Measurements from ENCODE around the gene REV1. TPM values are rescaled to one million over a fixed set of nuclear protein-coding genes. Genes with fewer than 3 reads are reported as not detected.
A peak's percentile ranks its signal among the peaks of the same experiment; 100 is the strongest.

Gene REV1
- total RNA-seq, 1 experiment from 2014 or later, result 38.7 TPM

GRCh38 chr2:99406137-99406536 lies 83.7 kb downstream of the REV1 start:
- TF ChIP-seq NFYB (CRISPR knock-in tag; conservative IDR thresholded peaks at IDR 0.05; ENCODE audit: low read depth), result no peak
- no peak for TF ChIP-seq TEAD1 (CRISPR knock-in tag; IDR thresholded peaks at IDR 0.05)
- no peak for TF ChIP-seq E2F1 (CRISPR knock-in tag; IDR thresholded peaks at IDR 0.05)
- no peak for TF ChIP-seq MAX (CRISPR knock-in tag; IDR thresholded peaks at IDR 0.05)
- TF ChIP-seq USF2 (CRISPR knock-in tag; IDR thresholded peaks at IDR 0.05), result no peak
- TF ChIP-seq GTF2I (CRISPR knock-in tag; conservative IDR thresholded peaks at IDR 0.05), result no peak
- no peak for TF ChIP-seq ZNF263 (CRISPR knock-in tag; IDR thresholded peaks at IDR 0.05; ENCODE audit: low read depth)
- TF ChIP-seq KAT7 (CRISPR knock-in tag; IDR thresholded peaks at IDR 0.05; ENCODE audit: borderline replicate concordance), result no peak
- no peak for TF ChIP-seq ZNF219 (CRISPR knock-in tag; IDR thresholded peaks at IDR 0.05; ENCODE audit: borderline replicate concordance)
- TF ChIP-seq ZNF396 (CRISPR knock-in tag; IDR thresholded peaks at IDR 0.05; ENCODE audit: borderline replicate concordance), result no peak
- no peak for TF ChIP-seq EMX1 (CRISPR knock-in tag; IDR thresholded peaks at IDR 0.05)
- TF ChIP-seq GABPB1 (CRISPR knock-in tag; IDR thresholded peaks at IDR 0.05), result no peak
- no peak for TF ChIP-seq ATF3 (CRISPR knock-in tag; conservative IDR thresholded peaks at IDR 0.05)
- TF ChIP-seq ZNF512 (CRISPR knock-in tag; IDR thresholded peaks at IDR 0.05; ENCODE audit: borderline replicate concordance), result no peak
- TF ChIP-seq CDX4 (CRISPR knock-in tag; IDR thresholded peaks at IDR 0.05; ENCODE audit: borderline replicate concordance), result no peak
- TF ChIP-seq ZSCAN18 (CRISPR knock-in tag; IDR thresholded peaks at IDR 0.05), result no peak
- ChIA-PET POLR2A (no interaction called here), CTCF (no interaction called here)
- Mint-ChIP-seq H3K36me3 (peaks cover 50% of the 10 kb centered on the region), H3K4me1 (peaks cover 25% of the 10 kb centered on the region), H3K27ac (no peak overlapping the region), H3K4me3 (no peak overlapping the region), H3K9me3 (no peaks in the 10 kb centered on the region), H3K27me3 (ENCODE audit: low read depth) (no peaks in the 10 kb centered on the region)
- DNase-seq (ENCODE audit: low spot score) (no peak), ATAC-seq (no peak)

- Mint-ChIP-seq H3K4me1 (peaks cover 25% of the 10 kb centered on the region), H3K27me3 (ENCODE audit: low read depth) (no peaks in the 10 kb centered on the region), H3K27ac (peak overlapping the region; percentile 79), H3K36me3 (peaks cover 46% of the 10 kb centered on the region), H3K4me3 (no peak overlapping the region), H3K9me3 (no peaks in the 10 kb centered on the region)
- ChIA-PET POLR2A (no interaction called here), CTCF (interaction anchor here (1.5 kb wide), 1 partner anchor 18 kb away, joined by 5 read pairs; no protein-coding TSS in a partner anchor)
- ATAC-seq, result no peak
- DNase-seq (ENCODE audit: low spot score), result no peak
- TF ChIP-seq ZBTB21 (CRISPR knock-in tag; IDR thresholded peaks at IDR 0.05; ENCODE audit: borderline replicate concordance), result no peak
- TF ChIP-seq RELA (CRISPR knock-in tag; IDR thresholded peaks at IDR 0.05; ENCODE audit: borderline replicate concordance), result no peak
- TF ChIP-seq MXD4 (CRISPR knock-in tag; IDR thresholded peaks at IDR 0.05; ENCODE audit: borderline replicate concordance), result no peak
- TF ChIP-seq ZNF281 (CRISPR knock-in tag; IDR thresholded peaks at IDR 0.05), result no peak
- no peak for TF ChIP-seq ETV6 (CRISPR knock-in tag; IDR thresholded peaks at IDR 0.05)
- no peak for TF ChIP-seq CBFB (CRISPR knock-in tag; IDR thresholded peaks at IDR 0.05; ENCODE audit: low read depth)
- TF ChIP-seq SP1 (CRISPR knock-in tag; conservative IDR thresholded peaks at IDR 0.05), result no peak
- no peak for TF ChIP-seq ATF3 (CRISPR knock-in tag; conservative IDR thresholded peaks at IDR 0.05)
- TF ChIP-seq NFATC4 (CRISPR knock-in tag; IDR thresholded peaks at IDR 0.05), result no peak
- TF ChIP-seq SMAD3 (CRISPR knock-in tag; IDR thresholded peaks at IDR 0.05; ENCODE audit: borderline replicate concordance), result no peak
Observed at GRCh38 chr2:99404797-99405669, 84.8 kb downstream of the REV1 start.

All from WTC11 (cell line).